Neural progenitor cell (in vitro differentiated cells): ENCODE results near the gene SLC22A5. TPM values are rescaled to one million over a fixed set of nuclear protein-coding genes. Genes with fewer than 3 reads are reported as not detected.

Experiments
- DNase-seq: peaks from one replicate; pipeline ENCODE4 v3.0.0-alpha.2; 2016; ENCODE audit warnings: low spot score
- H2AFZ ChIP-seq: fragments of 200-600 bp; sonication (generic); replicated peaks from 2 replicates; pipeline ENCODE4 v1.6.1; 2016; ENCODE audit warnings: antibody characterized with exemption
- H3F3A ChIP-seq: fragments of 200-600 bp; sonication (generic); 2 replicates; pipeline ENCODE4 v1.6.1; 2016; ENCODE audit warnings: antibody characterized with exemption, low read depth
- H3K27ac ChIP-seq: fragments of 200-600 bp; sonication (generic); 2 replicates; pipeline ENCODE4 v1.5.1; 2016; ENCODE audit warnings: mild to moderate bottlenecking
- H3K27me3 ChIP-seq: fragments of 200-600 bp; sonication (generic); 2 replicates; pipeline ENCODE4 v1.6.1; 2016; ENCODE audit warnings: mild to moderate bottlenecking, moderate library complexity
- H3K36me3 ChIP-seq: fragments of 200-600 bp; sonication (generic); 2 replicates; pipeline ENCODE4 v1.5.1; 2016
- H3K4me1 ChIP-seq: fragments of 200-600 bp; sonication (generic); 2 replicates; pipeline ENCODE4 v1.6.1; 2016; ENCODE audit warnings: mixed run types
- H3K4me2 ChIP-seq: fragments of 200-600 bp; sonication (generic); 2 replicates; pipeline ENCODE4 v1.6.1; 2016
- H3K4me3 ChIP-seq: fragments of 200-600 bp; sonication (generic); 2 replicates; pipeline ENCODE4 v1.5.1; 2016
- H3K79me2 ChIP-seq: fragments of 200-600 bp; sonication (generic); 2 replicates; pipeline ENCODE4 v1.6.1; 2016; ENCODE audit warnings: low read depth
- H3K9ac ChIP-seq: fragments of 200-600 bp; sonication (generic); 2 replicates; pipeline ENCODE4 v1.6.1; 2016
- H3K9me3 ChIP-seq: fragments of 200-600 bp; sonication (generic); 2 replicates; pipeline ENCODE4 v1.5.1; 2016; ENCODE audit warnings: low read depth
- H4K20me1 ChIP-seq: fragments of 200-600 bp; sonication (generic); 2 replicates; pipeline ENCODE4 v1.6.1; 2016; ENCODE audit warnings: low read depth
- H3K27ac Mint-ChIP-seq: 3 replicates; pipeline ENCODE4 v1.8.0; 2021; ENCODE audit warnings: mixed read lengths
- H3K27me3 Mint-ChIP-seq: 2 replicates; pipeline ENCODE4 v1.8.0; 2022; ENCODE audit warnings: low read depth, mild to moderate bottlenecking, inconsistent platforms, moderate library complexity, mixed read lengths; ENCODE audit not compliant: insufficient read depth
- H3K36me3 Mint-ChIP-seq: 3 replicates; pipeline ENCODE4 v1.8.0; 2021; ENCODE audit warnings: mixed read lengths
- H3K4me1 Mint-ChIP-seq: 3 replicates; pipeline ENCODE4 v1.8.0; 2021; ENCODE audit warnings: mixed read lengths
- H3K4me3 Mint-ChIP-seq: 3 replicates; pipeline ENCODE4 v1.8.0; 2021; ENCODE audit warnings: mild to moderate bottlenecking, moderate library complexity, mixed read lengths
- H3K9me3 Mint-ChIP-seq: 3 replicates; pipeline ENCODE4 v1.8.0; 2020; ENCODE audit warnings: mixed read lengths
- CTCF ChIP-seq: fragments of 200-600 bp; sonication (generic); IDR thresholded peaks from 2 replicates; pipeline ENCODE4 v1.5.1; 2017; ENCODE audit warnings: antibody characterized with exemption, mild to moderate bottlenecking
- EZH2 ChIP-seq: fragments of 200-600 bp; sonication (generic); IDR thresholded peaks from 2 replicates; pipeline ENCODE4 v1.6.1; 2017; ENCODE audit warnings: antibody characterized with exemption, mild to moderate bottlenecking, moderate library complexity
- EZH2phosphoT487 ChIP-seq: fragments of 200-600 bp; sonication (generic); IDR thresholded peaks from 2 replicates; pipeline ENCODE4 v1.6.1; 2017; ENCODE audit warnings: antibody characterized with exemption
- total RNA-seq: library from RNA; depleted of rRNA; stranded (reverse); fragments of >200 nt; gene quantifications from 2 replicates; pipeline ENCODE4 v1.2.3, GENCODE V29; 2015; ENCODE audit warnings: low replicate concordance

SLC22A5 gene
- total RNA-seq, 1 donor from 2014 or later: 3.1 TPM

- H3K27me3 Mint-ChIP-seq: peaks cover 2% of the 10 kb centered on the region
- H3K4me2 ChIP-seq: no peak overlapping the region
- no peaks in the 10 kb centered on the region for H3K79me2 ChIP-seq
- H3K9ac ChIP-seq: no peak overlapping the region
- TF ChIP-seq EZH2 (no peak), CTCF (no peak), EZH2phosphoT487 (no peak)
- H3K4me1 Mint-ChIP-seq: peaks cover 6% of the 10 kb centered on the region
- H2AFZ ChIP-seq: no peak overlapping the region
- no peak overlapping the region for H3K4me3 ChIP-seq
- H4K20me1 ChIP-seq: no peaks in the 10 kb centered on the region
- no peaks in the 10 kb centered on the region for H3K36me3 ChIP-seq
- H3K27ac Mint-ChIP-seq: no peak overlapping the region
- no peaks in the 10 kb centered on the region for H3K4me1 ChIP-seq
- no peaks in the 10 kb centered on the region for H3F3A ChIP-seq
- no peaks in the 10 kb centered on the region for H3K9me3 ChIP-seq
- peaks cover 2% of the 10 kb centered on the region for H3K36me3 Mint-ChIP-seq
- H3K27me3 ChIP-seq: no peaks in the 10 kb centered on the region
- no peak overlapping the region for H3K4me3 Mint-ChIP-seq
- H3K27ac ChIP-seq: no peak overlapping the region
- H3K9me3 Mint-ChIP-seq: peaks cover 13% of the 10 kb centered on the region
- no peak for DNase-seq
Observed at GRCh38 chr5:132342291-132343180, 27.0 kb upstream of the SLC22A5 start.

- H3K27me3 ChIP-seq: no peaks in the 10 kb centered on the region
- no peaks in the 10 kb centered on the region for H3K36me3 ChIP-seq
- no peak overlapping the region for H3K4me2 ChIP-seq
- no peaks in the 10 kb centered on the region for H3K4me1 ChIP-seq
- Mint-ChIP-seq H3K4me1 (peaks cover 6% of the 10 kb centered on the region), H3K27me3 (peaks cover 4% of the 10 kb centered on the region), H3K27ac (no peak overlapping the region), H3K9me3 (peaks cover 24% of the 10 kb centered on the region), H3K4me3 (no peak overlapping the region), H3K36me3 (peaks cover 8% of the 10 kb centered on the region)
- H3K9ac ChIP-seq: no peak overlapping the region
- TF ChIP-seq CTCF (no peak), EZH2phosphoT487 (no peak), EZH2 (no peak)
- no peaks in the 10 kb centered on the region for H3K9me3 ChIP-seq
- no peaks in the 10 kb centered on the region for H4K20me1 ChIP-seq
- no peak overlapping the region for H3K4me3 ChIP-seq
- no peaks in the 10 kb centered on the region for H3K79me2 ChIP-seq
- no peaks in the 10 kb centered on the region for H3F3A ChIP-seq
- no peak overlapping the region for H2AFZ ChIP-seq
- no peak for DNase-seq
- H3K27ac ChIP-seq: no peak overlapping the region
Observed at GRCh38 chr5:132344775-132345514, 24.6 kb upstream of the SLC22A5 start.

- TF ChIP-seq CTCF: no peak
- no peak for TF ChIP-seq EZH2phosphoT487
- no peak for TF ChIP-seq EZH2
Observed at GRCh38 chr5:132353486-132353995, 16.0 kb upstream of the SLC22A5 start.

More at GRCh38 chr5:132353486-132353995, 16.0 kb upstream of the SLC22A5 start:
- H2AFZ ChIP-seq: no peak overlapping the region
- H3K27ac Mint-ChIP-seq: no peak overlapping the region
- H3K9me3 ChIP-seq: no peaks in the 10 kb centered on the region
- H3K79me2 ChIP-seq: no peaks in the 10 kb centered on the region
- no peak overlapping the region for H3K4me3 Mint-ChIP-seq
- H3K27me3 ChIP-seq: no peaks in the 10 kb centered on the region
- peaks cover 4% of the 10 kb centered on the region for H3K36me3 Mint-ChIP-seq
- no peak overlapping the region for H3K4me2 ChIP-seq
- no peaks in the 10 kb centered on the region for H4K20me1 ChIP-seq
- H3K36me3 ChIP-seq: no peaks in the 10 kb centered on the region
- DNase-seq: no peak
- no peak overlapping the region for H3K4me3 ChIP-seq
- H3K27ac ChIP-seq: no peak overlapping the region
- H3F3A ChIP-seq: no peaks in the 10 kb centered on the region
- no peak overlapping the region for H3K9ac ChIP-seq
- H3K4me1 Mint-ChIP-seq: no peaks in the 10 kb centered on the region
- H3K27me3 Mint-ChIP-seq: peaks cover 5% of the 10 kb centered on the region
- peaks cover 12% of the 10 kb centered on the region for H3K9me3 Mint-ChIP-seq
- no peaks in the 10 kb centered on the region for H3K4me1 ChIP-seq
